Epithelial cell of proximal tubule (primary cell): ENCODE data around the gene NIN. TPM values are rescaled to one million over a fixed set of nuclear protein-coding genes. Genes with fewer than 3 reads are reported as not detected.

Experiments
- DNase-seq: peaks from one replicate; pipeline ENCODE4 v3.0.0-alpha.2; 2011; ENCODE audit warnings: low read depth
- H3K4me3 ChIP-seq: 2 replicates; pipeline ENCODE4 v1.5.1; 2011; ENCODE audit warnings: low read depth, mild to moderate bottlenecking, low read length
- total RNA-seq: library from RNA; depleted of rRNA; stranded (reverse); fragments of >200 nt; gene quantifications from 2 replicates; pipeline ENCODE4 v1.2.3, GENCODE V29; 2015
- TF ChIP-seq, protein P1 (sequence below): conservative IDR thresholded peaks from 2 replicates; pipeline ENCODE4 v1.5.1; 2012; ENCODE audit warnings: low read depth, mild to moderate bottlenecking, low read length

Gene NIN
- total RNA-seq, 1 donor from 2014 or later: 26.9 TPM

GRCh38 chr14:50763382-50764007 lies 67.5 kb downstream of the NIN start:
- H3K4me3 ChIP-seq: no peak overlapping the region
- TF ChIP-seq, protein P1, sequence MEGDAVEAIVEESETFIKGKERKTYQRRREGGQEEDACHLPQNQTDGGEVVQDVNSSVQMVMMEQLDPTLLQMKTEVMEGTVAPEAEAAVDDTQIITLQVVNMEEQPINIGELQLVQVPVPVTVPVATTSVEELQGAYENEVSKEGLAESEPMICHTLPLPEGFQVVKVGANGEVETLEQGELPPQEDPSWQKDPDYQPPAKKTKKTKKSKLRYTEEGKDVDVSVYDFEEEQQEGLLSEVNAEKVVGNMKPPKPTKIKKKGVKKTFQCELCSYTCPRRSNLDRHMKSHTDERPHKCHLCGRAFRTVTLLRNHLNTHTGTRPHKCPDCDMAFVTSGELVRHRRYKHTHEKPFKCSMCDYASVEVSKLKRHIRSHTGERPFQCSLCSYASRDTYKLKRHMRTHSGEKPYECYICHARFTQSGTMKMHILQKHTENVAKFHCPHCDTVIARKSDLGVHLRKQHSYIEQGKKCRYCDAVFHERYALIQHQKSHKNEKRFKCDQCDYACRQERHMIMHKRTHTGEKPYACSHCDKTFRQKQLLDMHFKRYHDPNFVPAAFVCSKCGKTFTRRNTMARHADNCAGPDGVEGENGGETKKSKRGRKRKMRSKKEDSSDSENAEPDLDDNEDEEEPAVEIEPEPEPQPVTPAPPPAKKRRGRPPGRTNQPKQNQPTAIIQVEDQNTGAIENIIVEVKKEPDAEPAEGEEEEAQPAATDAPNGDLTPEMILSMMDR: no peak
- no peak for DNase-seq

DNA sequence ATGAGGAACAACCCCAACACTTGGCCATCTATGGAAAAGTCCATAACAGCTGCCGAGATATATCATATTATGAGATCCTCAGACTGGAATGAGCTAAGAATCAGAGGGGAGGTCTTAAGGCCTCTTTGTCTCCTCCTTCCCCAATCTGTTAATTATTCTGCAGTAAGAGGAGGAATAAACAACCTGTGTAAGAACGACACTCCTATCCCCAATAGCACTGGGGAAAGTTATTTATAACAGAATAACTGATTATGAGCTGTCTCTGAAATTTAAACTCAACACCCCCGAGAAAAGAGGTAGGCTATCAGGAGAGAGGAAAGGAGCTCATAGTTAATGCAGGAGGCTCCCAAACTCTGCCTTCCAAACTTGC lies 68.0 kb downstream of the NIN start:
- no peak for DNase-seq
- TF ChIP-seq, protein P1: no peak
- no peak overlapping the region for H3K4me3 ChIP-seq

- TF ChIP-seq, protein P1: no peak
- H3K4me3 ChIP-seq: no peak overlapping the region
- no peak for DNase-seq
These were observed 68.7 kb downstream of the NIN start for GRCh38 chr14:50762001-50762930.

GRCh38 chr14:50759800-50760543 lies 71.0 kb downstream of the NIN start:
- TF ChIP-seq, protein P1: no peak
- no peak overlapping the region for H3K4me3 ChIP-seq
- no peak for DNase-seq

DNA sequence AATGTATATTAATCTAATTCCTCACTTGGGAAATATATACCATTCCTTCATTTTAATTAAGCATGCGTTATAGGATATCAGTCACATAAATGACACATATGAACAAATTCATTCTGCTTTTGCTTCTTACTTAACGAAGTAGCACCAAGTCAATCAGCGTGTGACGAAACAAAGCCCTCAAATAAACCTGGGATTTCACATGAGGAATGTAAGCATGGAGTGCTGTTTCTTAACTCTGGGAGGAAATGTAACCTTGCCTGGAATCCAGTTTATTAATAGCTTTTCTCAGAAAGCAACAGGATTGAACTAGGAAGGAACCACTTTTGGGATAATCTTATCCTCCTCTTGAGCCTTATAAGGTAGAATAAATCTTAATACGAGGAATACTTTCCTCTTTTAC lies 72.0 kb downstream of the NIN start:
- TF ChIP-seq, protein P1: no peak
- no peak for DNase-seq
- no peak overlapping the region for H3K4me3 ChIP-seq

DNA sequence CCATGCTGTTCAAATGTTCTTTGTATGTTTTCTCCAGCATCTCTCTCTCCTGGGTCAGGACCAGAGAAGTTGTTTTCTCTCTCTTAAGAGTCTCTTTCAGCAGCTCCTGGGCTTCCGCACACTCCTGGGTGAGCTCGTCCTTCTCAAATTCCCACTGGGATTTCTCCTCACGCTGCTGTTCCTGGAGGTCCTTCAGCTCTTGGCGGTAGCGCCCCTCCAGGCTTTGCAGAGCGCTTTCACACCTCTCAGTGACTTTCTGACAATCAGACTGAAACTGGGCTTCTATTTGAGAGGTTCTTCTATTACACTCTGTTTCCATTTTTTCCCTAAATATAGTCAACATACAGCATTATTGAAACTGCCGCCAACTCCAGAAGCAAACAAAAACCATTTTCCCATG lies 72.7 kb downstream of the NIN start:
- no peak overlapping the region for H3K4me3 ChIP-seq
- DNase-seq: no peak
- TF ChIP-seq, protein P1: no peak
